ENCODE data around the gene CTSA. TPM values are rescaled to one million over a fixed set of nuclear protein-coding genes. Genes with fewer than 3 reads are reported as not detected.

Gene CTSA
- total and polyA plus RNA-seq, 7 donors: 41.3 to 59.8 (median 47.8) TPM

- Histone ChIP-seq H3K4me3 (no peak overlapping the region), H3K27ac (no peak overlapping the region), H3K36me3 (ENCODE audit: insufficient read depth in 1 of 2, low read depth in 1 of 2) (peaks cover 0 to 18% of the 10 kb centered on the region in 2 donors), H3K27me3 (ENCODE audit: insufficient read depth in 3 of 3, low read length in 2 of 3) (no peaks in the 10 kb centered on the region), H3K9me3 (no peaks in the 10 kb centered on the region), H3K4me1 (no peaks in the 10 kb centered on the region)
- intact Hi-C loops (cut with DNase I): no loop called here
- ATAC-seq: no peak
- 82 to 85% (median 83%) methylated on average over 8 of the region's 8 CpGs for WGBS, 3 donors
- no peak for DNase-seq
- TF ChIP-seq, protein P1, sequence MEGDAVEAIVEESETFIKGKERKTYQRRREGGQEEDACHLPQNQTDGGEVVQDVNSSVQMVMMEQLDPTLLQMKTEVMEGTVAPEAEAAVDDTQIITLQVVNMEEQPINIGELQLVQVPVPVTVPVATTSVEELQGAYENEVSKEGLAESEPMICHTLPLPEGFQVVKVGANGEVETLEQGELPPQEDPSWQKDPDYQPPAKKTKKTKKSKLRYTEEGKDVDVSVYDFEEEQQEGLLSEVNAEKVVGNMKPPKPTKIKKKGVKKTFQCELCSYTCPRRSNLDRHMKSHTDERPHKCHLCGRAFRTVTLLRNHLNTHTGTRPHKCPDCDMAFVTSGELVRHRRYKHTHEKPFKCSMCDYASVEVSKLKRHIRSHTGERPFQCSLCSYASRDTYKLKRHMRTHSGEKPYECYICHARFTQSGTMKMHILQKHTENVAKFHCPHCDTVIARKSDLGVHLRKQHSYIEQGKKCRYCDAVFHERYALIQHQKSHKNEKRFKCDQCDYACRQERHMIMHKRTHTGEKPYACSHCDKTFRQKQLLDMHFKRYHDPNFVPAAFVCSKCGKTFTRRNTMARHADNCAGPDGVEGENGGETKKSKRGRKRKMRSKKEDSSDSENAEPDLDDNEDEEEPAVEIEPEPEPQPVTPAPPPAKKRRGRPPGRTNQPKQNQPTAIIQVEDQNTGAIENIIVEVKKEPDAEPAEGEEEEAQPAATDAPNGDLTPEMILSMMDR (IDR thresholded peaks at IDR 0.05): no peak
Measured at GRCh38 chr20:45905505-45906079, 14.5 kb downstream of the CTSA start.

DNA sequence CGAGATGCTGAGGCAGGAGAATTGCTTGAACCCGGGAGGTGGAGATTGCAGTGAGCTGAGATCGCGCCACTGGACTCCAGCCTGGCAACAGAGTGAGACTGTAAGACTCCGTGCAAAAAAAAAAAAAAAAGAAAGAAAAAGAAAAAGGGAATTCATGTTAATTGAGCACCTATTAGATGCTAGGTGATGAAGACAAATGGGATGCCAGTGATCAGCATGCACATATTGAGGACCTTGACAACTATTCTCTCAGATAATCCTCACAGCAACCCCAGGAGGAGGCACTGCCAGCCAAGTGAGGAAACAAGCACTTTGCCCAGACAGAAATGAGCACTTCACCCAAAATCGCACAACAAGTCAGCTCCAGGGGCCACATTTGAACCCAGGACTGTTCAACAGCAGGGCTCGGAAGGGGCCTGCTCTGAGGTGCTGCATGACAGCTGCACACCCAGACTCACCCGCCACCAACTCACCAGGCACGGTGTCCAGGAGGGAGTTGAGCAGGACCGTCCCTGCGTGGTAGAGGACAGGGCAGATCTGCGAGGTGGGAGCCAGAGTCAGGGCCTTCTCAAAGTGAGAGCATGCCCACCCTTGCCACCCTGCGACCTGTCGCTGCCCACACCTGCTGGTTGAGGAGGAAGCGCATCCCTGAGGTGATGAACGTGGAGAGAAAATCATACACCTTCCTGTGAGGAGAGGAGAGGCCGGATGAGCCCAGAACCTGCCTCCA is 16.2 kb downstream of the CTSA start:
- H3K4me3 ChIP-seq: no peak overlapping the region
- peaks cover 12% of the 10 kb centered on the region for H3K4me1 ChIP-seq
- H3K27me3 ChIP-seq (ENCODE audit: insufficient read depth in 3 of 3, low read length in 2 of 3): peaks cover 0 to 13% (median 3%) of the 10 kb centered on the region in 3 donors
- TF ChIP-seq, protein P1 (IDR thresholded peaks at IDR 0.05): no peak
- peaks cover 0 to 7% of the 10 kb centered on the region in 2 donors for H3K36me3 ChIP-seq (ENCODE audit: insufficient read depth in 1 of 2, low read depth in 1 of 2)
- ATAC-seq (no peak), DNase-seq (no peak)
- no peaks in the 10 kb centered on the region for H3K9me3 ChIP-seq
- H3K27ac ChIP-seq: no peak overlapping the region
- intact Hi-C loops (cut with DNase I): no loop called here
- WGBS, 3 donors: 92 to 93% (median 92%) methylated on average over 17 of the region's 17 CpGs

DNA sequence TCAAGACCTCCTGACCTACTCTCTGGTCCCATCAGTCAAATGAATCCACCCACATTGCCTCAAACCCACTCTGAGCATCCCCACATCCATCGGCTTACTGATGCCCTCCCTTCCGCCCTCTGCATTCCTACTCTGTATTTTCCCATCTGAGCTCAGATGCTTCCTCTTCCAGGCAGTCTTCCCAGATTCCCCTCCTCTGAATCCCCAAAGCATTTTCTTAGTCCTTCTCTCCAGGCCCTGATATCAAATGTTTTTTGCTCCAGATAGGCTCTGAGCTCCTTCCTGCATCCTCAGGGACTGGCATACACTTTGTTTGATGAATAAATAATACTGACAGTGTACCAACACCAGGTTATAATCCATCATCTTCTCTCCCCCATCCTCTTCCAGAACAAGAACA is 16.9 kb downstream of the CTSA start:
- H3K27me3 ChIP-seq (ENCODE audit: insufficient read depth in 3 of 3, low read length in 2 of 3): peaks cover 0 to 17% (median 4%) of the 10 kb centered on the region in 3 donors
- intact Hi-C loops (cut with DNase I): no loop called here
- WGBS, 3 donors: 92 to 98% (median 98%) methylated on average over 2 of the region's 2 CpGs
- ATAC-seq (no peak), DNase-seq (no peak)
- H3K9me3 ChIP-seq: no peaks in the 10 kb centered on the region
- H3K4me1 ChIP-seq: peaks cover 12% of the 10 kb centered on the region
- TF ChIP-seq, protein P1 (IDR thresholded peaks at IDR 0.05): no peak
- H3K36me3 ChIP-seq (ENCODE audit: insufficient read depth in 1 of 2, low read depth in 1 of 2): peaks cover 0 to 7% of the 10 kb centered on the region in 2 donors
- H3K27ac ChIP-seq: no peak overlapping the region
- H3K4me3 ChIP-seq: no peak overlapping the region

DNA sequence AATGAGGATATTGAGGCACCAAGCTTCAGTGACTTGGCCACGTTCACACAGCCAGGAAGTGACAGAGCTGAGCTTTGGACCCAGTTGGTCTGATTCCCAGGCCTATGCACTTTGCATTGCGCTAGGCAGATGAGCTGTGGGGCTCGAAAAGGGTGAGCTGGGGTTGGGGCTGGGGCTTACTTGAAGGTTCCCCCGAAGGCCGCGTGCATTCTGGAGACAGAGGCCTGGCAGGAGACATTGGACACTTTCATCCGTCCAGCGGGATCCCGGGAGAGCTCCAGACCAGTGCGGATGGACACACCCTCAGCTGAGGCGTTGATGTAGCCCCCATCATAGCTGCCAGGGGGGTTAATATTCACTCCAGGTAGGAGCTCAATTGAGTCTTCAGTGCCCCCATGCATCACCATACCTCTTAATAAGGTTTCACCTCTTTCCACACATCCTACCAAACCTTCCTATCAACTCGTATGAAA is 18.2 kb downstream of the CTSA start:
- no peak for DNase-seq
- H3K4me3 ChIP-seq: peak overlapping the region; percentile 65
- ATAC-seq: no peak
- TF ChIP-seq, protein P1 (IDR thresholded peaks at IDR 0.05): no peak
- H3K9me3 ChIP-seq: no peaks in the 10 kb centered on the region
- 79 to 88% (median 86%) methylated on average over 12 of the region's 12 CpGs for WGBS, 3 donors
- H3K4me1 ChIP-seq: peaks cover 12% of the 10 kb centered on the region
- no peak overlapping the region for H3K27ac ChIP-seq
- H3K27me3 ChIP-seq (ENCODE audit: insufficient read depth in 3 of 3, low read length in 2 of 3): peaks cover 0 to 17% (median 4%) of the 10 kb centered on the region in 3 donors
- intact Hi-C loops (cut with DNase I): no loop called here
- H3K36me3 ChIP-seq (ENCODE audit: insufficient read depth in 1 of 2, low read depth in 1 of 2): peaks cover 0 to 7% of the 10 kb centered on the region in 2 donors
